ENCODE measurements around the gene SLC35E2B. TPM values are rescaled to one million over a fixed set of nuclear protein-coding genes. Genes with fewer than 3 reads are reported as not detected.

Gene SLC35E2B
- total RNA-seq, 1 donor from 2014 or later, result 52.7 TPM

DNA sequence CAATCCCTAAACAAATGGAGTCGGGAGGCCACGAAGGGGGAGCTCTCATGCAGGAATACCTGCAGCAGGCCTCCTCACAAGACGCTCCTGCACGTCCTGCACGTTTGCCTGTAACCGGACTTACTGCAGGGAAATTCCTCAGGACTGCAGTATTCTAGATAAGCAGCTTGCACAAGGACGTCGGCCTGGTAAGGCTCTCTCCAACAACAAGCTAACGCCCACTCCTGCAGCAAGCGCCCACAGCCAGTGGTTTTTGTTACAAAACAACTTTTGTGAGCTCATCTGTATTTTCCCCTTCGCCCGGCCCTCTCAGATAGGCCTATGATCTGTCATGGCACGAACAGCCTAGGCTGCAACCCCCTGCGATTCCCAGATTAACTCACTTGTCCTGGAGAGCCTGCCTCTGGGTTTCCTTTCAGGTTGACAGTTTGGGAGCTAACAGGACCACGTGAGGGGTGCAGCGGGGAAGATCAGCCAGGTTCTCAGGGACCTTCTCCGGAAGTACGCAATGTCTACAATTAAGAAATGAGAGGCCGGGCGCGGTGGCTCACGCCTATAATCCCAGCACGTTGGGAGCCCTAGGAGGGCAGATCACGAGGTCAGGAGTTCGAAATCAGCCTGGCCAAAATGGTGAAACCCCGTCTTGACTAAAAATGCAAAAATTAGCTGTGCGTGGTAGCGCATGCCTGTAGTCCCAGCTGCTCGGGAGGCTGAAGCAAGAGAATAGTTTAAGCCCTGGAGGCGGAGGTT lies 78.2 kb downstream of the SLC35E2B start:
- Histone ChIP-seq H3K36me3 (peaks cover 14% of the 10 kb centered on the region), H3K4me3 (peak overlapping the region; percentile 96), H3K27me3 (ENCODE audit: low read depth) (no peaks in the 10 kb centered on the region), H3K27ac (peak overlapping the region; percentile 100), H3K4me1 (peaks cover 49% of the 10 kb centered on the region), H3K9me3 (no peaks in the 10 kb centered on the region)
- intact Hi-C loops (cut with DNase I), result no loop called here
- TF ChIP-seq, protein P1, sequence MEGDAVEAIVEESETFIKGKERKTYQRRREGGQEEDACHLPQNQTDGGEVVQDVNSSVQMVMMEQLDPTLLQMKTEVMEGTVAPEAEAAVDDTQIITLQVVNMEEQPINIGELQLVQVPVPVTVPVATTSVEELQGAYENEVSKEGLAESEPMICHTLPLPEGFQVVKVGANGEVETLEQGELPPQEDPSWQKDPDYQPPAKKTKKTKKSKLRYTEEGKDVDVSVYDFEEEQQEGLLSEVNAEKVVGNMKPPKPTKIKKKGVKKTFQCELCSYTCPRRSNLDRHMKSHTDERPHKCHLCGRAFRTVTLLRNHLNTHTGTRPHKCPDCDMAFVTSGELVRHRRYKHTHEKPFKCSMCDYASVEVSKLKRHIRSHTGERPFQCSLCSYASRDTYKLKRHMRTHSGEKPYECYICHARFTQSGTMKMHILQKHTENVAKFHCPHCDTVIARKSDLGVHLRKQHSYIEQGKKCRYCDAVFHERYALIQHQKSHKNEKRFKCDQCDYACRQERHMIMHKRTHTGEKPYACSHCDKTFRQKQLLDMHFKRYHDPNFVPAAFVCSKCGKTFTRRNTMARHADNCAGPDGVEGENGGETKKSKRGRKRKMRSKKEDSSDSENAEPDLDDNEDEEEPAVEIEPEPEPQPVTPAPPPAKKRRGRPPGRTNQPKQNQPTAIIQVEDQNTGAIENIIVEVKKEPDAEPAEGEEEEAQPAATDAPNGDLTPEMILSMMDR (IDR thresholded peaks at IDR 0.05), result no peak
- ATAC-seq (peak; percentile 10 to 15), DNase-seq (peak; percentile 80)

DNA sequence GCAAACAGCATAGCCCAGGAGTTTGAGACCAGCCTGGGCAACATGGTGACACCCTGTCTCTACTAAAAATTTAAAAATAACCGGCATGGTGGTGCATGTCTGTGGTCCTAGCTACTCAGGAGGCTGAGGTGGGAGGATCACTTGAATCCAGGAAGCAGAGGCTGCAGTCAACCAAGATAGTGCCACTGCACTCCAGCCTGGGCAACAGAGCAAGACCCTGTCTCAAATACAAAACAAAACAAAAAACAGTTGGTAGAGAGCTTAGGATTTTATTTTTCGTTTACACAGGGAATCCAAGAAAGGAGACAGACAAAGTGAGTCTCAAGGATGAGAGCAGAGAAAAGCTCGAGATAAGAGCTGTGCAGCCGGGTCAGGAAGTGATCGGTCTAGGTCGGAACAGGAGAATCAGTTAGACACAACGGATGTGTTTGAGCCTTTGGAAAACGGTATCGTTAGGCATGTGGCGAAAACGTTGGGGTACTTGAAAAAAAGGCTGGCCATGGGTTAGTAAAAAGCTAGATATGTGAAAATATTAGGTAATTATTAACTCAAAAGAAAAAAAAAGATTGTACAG lies 79.0 kb downstream of the SLC35E2B start:
- DNase-seq, result no peak
- intact Hi-C loops (cut with DNase I), result no loop called here

DNA sequence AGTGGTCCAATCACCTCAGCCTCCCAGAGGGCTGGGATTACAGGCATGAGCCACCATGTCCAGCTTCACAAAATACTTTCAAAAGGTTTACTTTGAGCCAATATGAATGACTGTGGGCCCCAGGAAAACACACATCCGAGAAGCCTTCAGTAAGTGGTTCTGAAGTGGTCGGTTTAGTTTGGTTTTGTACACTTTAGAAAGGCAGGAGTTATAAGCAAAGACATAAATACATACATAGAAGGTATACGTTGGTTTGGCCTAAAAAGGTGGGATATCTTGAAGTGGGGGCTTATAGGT lies 80.5 kb downstream of the SLC35E2B start:
- Histone ChIP-seq H3K36me3 (no peaks in the 10 kb centered on the region), H3K27ac (peak overlapping the region; percentile 100), H3K4me3 (peak overlapping the region; percentile 6), H3K4me1 (peaks cover 47% of the 10 kb centered on the region), H3K27me3 (ENCODE audit: low read depth) (no peaks in the 10 kb centered on the region), H3K9me3 (no peaks in the 10 kb centered on the region)
- ATAC-seq, result peak; percentile 14 to 53
- TF ChIP-seq, protein P1 (IDR thresholded peaks at IDR 0.05), result no peak
- DNase-seq, result peak; percentile 48
- intact Hi-C loops (cut with DNase I), result no loop called here

More for the DNA sequence above, 79.0 kb downstream of the SLC35E2B start:
- Histone ChIP-seq H3K9me3 (no peaks in the 10 kb centered on the region), H3K27ac (peak overlapping the region; percentile 100), H3K4me1 (peaks cover 49% of the 10 kb centered on the region), H3K4me3 (peak overlapping the region; percentile 96), H3K27me3 (ENCODE audit: low read depth) (no peaks in the 10 kb centered on the region), H3K36me3 (peaks cover 13% of the 10 kb centered on the region)
- no peak for ATAC-seq
- TF ChIP-seq, protein P1 (IDR thresholded peaks at IDR 0.05), result no peak

DNA sequence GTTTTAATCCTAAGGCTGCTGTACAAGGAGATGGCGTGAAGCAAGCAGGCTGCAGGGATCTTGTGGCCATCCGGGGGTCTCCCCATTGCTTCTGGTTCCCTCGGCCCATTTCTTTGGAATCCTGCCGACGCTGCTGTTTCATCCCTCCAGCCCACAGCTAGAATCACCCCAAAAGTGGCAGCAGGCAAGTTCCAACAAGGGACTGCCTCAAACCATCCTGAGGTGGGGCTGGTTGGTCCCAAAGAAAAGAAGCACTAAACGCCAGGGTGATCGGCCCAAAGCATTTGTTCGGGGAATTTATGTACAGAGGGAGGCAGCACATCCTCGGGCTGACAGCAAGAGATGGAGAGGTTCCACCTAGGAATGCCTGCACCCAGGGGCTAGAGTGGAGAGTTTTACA lies 81.8 kb downstream of the SLC35E2B start:
- no peaks in the 10 kb centered on the region for H3K9me3 ChIP-seq
- DNase-seq (peak; percentile 40), ATAC-seq (no peak)
- intact Hi-C loops (cut with DNase I), result no loop called here
- H3K36me3 ChIP-seq, result no peaks in the 10 kb centered on the region
- TF ChIP-seq, protein P1 (IDR thresholded peaks at IDR 0.05), result no peak
- no peak overlapping the region for H3K4me3 ChIP-seq
- peak overlapping the region; percentile 100 for H3K27ac ChIP-seq
- no peaks in the 10 kb centered on the region for H3K27me3 ChIP-seq (ENCODE audit: low read depth)
- H3K4me1 ChIP-seq, result peaks cover 39% of the 10 kb centered on the region

DNA sequence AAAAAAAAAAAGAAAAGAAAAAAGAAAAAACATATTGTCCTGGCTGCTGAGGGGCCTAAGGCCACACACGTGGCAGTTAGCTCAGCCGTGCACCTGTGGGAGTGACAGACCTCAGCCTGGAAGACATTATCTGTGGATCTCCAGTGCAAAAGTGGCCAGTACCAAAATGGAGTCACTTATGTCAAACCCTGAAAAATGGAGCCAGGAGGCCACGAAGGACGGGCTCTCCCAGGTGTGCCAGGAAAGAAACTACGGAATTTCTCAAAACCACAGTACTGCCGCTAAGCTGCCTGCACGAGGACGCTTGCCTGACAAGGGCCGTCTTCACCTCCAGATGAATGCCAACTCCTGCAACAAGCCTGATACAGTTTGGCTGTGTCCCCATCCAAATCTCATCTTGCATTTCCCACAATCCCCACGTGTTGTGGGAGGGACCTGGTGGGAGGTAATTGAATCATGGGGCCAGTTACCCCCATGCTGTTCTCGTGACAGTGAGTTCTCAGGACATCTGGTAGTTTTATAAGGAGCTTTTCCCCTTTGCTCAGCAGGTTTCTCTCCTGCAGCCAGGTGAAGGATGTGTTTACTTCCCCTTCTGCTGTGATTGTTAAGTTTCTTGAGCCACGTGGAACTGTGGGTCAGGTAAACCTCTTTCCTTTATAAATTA lies 82.6 kb downstream of the SLC35E2B start:
- peak; percentile 44 for DNase-seq
- H3K4me3 ChIP-seq, result no peak overlapping the region
- no peaks in the 10 kb centered on the region for H3K36me3 ChIP-seq
- no peaks in the 10 kb centered on the region for H3K27me3 ChIP-seq (ENCODE audit: low read depth)
- H3K4me1 ChIP-seq, result peaks cover 39% of the 10 kb centered on the region
- ATAC-seq, result no peak
- TF ChIP-seq, protein P1 (IDR thresholded peaks at IDR 0.05), result no peak
- intact Hi-C loops (cut with DNase I), result no loop called here
- H3K9me3 ChIP-seq, result no peaks in the 10 kb centered on the region
- peak overlapping the region; percentile 0 for H3K27ac ChIP-seq

Other genes starting within 250 kb of the SLC35E2B start
- gene ATAD3C, start 243.1 kb downstream of the SLC35E2B start, total RNA-seq, result 7.8 TPM
- gene ATAD3B, start 221.0 kb downstream of the SLC35E2B start, total RNA-seq, result 19.0 TPM
- gene ATAD3A, start 180.6 kb downstream of the SLC35E2B start, total RNA-seq, result 14.1 TPM
- 3.9 TPM for gene TMEM240, start 152.2 kb downstream of the SLC35E2B start, total RNA-seq
- 123 TPM for gene SSU72, start 117.9 kb downstream of the SLC35E2B start, total RNA-seq
- gene FNDC10, start 92.7 kb downstream of the SLC35E2B start, total RNA-seq, result 7.7 TPM
- gene MIB2, start 77.3 kb downstream of the SLC35E2B start, total RNA-seq, result 82.5 TPM
- 27.2 TPM for gene MMP23B, start 60.6 kb downstream of the SLC35E2B start, total RNA-seq
- gene CDK11B, start 33.8 kb downstream of the SLC35E2B start, total RNA-seq, result 23.0 TPM
- 56.1 TPM for gene CDK11A, start 31.6 kb upstream of the SLC35E2B start, total RNA-seq
- 133 TPM for gene NADK, start 85.7 kb upstream of the SLC35E2B start, total RNA-seq
- gene GNB1, start 198.3 kb upstream of the SLC35E2B start, total RNA-seq, result 341 TPM
- not detected for gene CALML6, start 222.5 kb upstream of the SLC35E2B start, total RNA-seq
- gene TMEM52, start 226.5 kb upstream of the SLC35E2B start, total RNA-seq, result 1.4 TPM

All from lower lobe of right lung (tissue), 2 donors.